Progenitor cell of endocrine pancreas (in vitro differentiated cells): Measurements from ENCODE around the gene CTCFL. TPM values are rescaled to one million over a fixed set of nuclear protein-coding genes. Genes with fewer than 3 reads are reported as not detected.

ENCODE experiments used
- DNase-seq: peaks from one replicate; pipeline ENCODE4 v3.0.0; 2021; ENCODE audit warnings: low spot score; ENCODE audit not compliant: unreplicated experiment
- H3K27ac Mint-ChIP-seq: 2 replicates; pipeline ENCODE4 v1.8.0; 2021; ENCODE audit warnings: mild to moderate bottlenecking, moderate library complexity, mixed read lengths
- H3K27me3 Mint-ChIP-seq: 2 replicates; pipeline ENCODE4 v1.8.0; 2021; ENCODE audit warnings: mixed read lengths
- H3K36me3 Mint-ChIP-seq: 2 replicates; pipeline ENCODE4 v1.8.0; 2022; ENCODE audit warnings: mixed read lengths; ENCODE audit not compliant: insufficient read depth
- H3K4me1 Mint-ChIP-seq: 2 replicates; pipeline ENCODE4 v1.8.0; 2021; ENCODE audit warnings: low read depth, mixed read lengths
- H3K4me3 Mint-ChIP-seq: 2 replicates; pipeline ENCODE4 v1.8.0; 2021; ENCODE audit warnings: low read depth, mild to moderate bottlenecking, moderate library complexity, mixed read lengths
- H3K9me3 Mint-ChIP-seq: 2 replicates; pipeline ENCODE4 v1.8.0; 2021; ENCODE audit warnings: low read depth, mixed read lengths
- CTCF ChIP-seq: fragments of 200-600 bp; sonication (generic); IDR thresholded peaks from one replicate; pipeline ENCODE4 v1.5.0; 2021; ENCODE audit warnings: antibody characterized with exemption, mild to moderate bottlenecking; ENCODE audit not compliant: unreplicated experiment
- total RNA-seq: library from RNA; stranded (reverse); gene quantifications from 2 replicates; pipeline ENCODE4 v1.2.1, GENCODE V29; 2021

The CTCFL gene
- total RNA-seq, 1 donor from 2014 or later = not detected

DNA sequence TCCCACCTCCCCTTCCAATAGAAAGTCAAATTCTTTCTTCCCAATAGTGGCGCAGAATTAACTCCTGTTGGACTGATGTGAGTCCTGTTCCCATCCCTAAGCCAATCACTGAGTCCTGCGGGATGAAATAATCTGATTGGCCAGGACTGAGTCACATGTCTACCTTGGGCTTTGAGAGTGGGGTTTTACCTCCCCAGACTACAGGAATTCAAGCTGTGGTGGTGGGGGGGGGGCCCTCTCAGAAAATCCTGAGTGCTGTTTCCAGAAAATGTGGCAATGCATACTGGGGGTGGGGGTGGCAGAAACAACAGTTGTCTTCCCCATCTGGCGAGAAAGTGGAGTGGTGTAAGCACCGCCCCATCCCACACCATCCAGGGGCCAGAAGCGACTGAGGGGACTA is 65.7 kb downstream of the CTCFL start:
- peaks cover 10% of the 10 kb centered on the region for H3K27me3 Mint-ChIP-seq
- no peak overlapping the region for H3K27ac Mint-ChIP-seq
- peaks cover 3% of the 10 kb centered on the region for H3K4me1 Mint-ChIP-seq
- no peaks in the 10 kb centered on the region for H3K9me3 Mint-ChIP-seq
- no peak for DNase-seq
- no peaks in the 10 kb centered on the region for H3K36me3 Mint-ChIP-seq
- TF ChIP-seq CTCF = no peak
- H3K4me3 Mint-ChIP-seq = no peak overlapping the region

DNA sequence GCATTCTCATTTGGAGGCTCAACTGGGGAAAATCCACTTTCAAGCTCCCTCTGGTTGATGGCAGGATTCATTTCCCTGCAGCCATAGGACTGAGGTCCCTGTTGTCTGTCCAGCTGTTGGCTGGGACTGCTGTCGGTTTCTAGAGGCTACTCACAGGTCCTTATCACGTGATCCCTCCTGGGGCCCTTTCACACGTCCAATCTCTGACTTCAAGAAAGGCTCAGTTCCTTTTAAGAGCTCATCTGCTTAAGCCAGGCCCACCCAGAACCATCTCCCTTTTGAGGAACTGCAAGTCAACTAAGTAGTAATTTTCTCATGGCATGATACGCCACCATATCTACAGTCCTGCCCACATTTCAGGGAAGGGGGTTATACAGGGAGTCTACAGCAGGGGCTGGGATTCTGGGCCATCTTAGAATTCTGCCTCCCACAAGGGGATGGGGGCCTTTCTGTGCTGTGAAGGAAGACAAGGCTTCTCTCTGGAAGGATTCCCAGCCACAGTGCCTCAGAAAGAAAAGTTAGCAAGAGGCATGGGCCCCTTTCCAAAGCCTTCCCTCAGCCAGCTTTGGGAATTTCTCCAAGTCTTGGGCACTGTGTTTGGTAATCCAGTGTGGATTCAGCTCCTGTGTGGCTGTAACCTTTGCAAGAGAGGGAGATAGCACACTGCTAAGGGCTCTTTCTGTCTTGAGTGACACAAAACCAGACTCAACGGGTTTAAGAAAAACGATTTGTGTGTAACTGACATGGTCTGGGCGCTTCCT is 66.4 kb downstream of the CTCFL start:
- no peak overlapping the region for H3K27ac Mint-ChIP-seq
- no peak overlapping the region for H3K4me3 Mint-ChIP-seq
- peaks cover 3% of the 10 kb centered on the region for H3K4me1 Mint-ChIP-seq
- no peaks in the 10 kb centered on the region for H3K9me3 Mint-ChIP-seq
- H3K36me3 Mint-ChIP-seq = no peaks in the 10 kb centered on the region
- no peak for DNase-seq
- no peak for TF ChIP-seq CTCF
- peaks cover 13% of the 10 kb centered on the region for H3K27me3 Mint-ChIP-seq

DNA sequence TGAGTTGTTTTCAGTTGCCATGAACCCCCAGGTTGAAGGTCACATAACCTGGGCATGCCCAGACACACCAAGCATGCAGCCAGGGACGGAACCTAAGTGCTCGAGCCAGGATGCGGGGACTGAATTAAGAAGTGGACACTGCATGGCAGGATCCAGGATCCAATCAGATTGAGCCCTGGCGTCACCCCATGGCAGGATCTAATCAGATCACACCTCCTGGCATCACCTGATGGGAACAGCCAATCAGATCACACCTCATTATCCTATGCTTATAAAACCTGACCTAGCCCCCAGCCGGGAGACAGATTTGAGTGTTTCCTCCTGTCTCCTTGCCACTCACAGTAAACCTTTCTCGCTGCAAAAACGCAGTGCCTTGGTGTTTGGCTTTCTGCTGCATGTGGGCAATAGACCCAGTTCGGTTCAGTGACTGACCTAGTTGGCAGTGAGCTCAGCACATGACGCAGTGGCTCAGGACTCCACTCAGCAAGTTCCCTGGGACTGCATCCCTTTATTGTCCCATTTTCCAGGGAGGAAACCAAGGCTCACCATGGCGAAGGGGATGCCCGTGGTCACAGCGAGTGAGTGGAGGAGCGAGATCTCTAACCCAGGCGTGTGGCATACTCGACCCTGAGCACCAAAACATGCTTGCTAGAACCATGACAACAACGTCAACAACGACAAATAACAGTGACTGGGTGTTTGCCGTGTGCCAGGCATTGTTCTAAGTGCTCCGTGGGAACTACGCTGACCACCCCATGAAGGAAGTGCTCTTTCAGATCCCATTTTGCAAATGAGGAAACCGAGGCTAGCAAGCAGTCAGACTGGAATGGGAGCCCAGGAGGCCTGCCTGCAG is 67.5 kb downstream of the CTCFL start:
- DNase-seq = no peak
- Mint-ChIP-seq H3K36me3 (no peaks in the 10 kb centered on the region), H3K27me3 (peaks cover 8% of the 10 kb centered on the region), H3K9me3 (no peaks in the 10 kb centered on the region), H3K4me3 (no peak overlapping the region), H3K4me1 (peaks cover 3% of the 10 kb centered on the region), H3K27ac (no peak overlapping the region)
- no peak for TF ChIP-seq CTCF

- Mint-ChIP-seq H3K27me3 (peaks cover 5% of the 10 kb centered on the region), H3K9me3 (no peaks in the 10 kb centered on the region)
- TF ChIP-seq CTCF = no peak
Observed at GRCh38 chr20:57456116-57456515, 68.8 kb downstream of the CTCFL start.

GRCh38 chr20:57455386-57455785 is 69.6 kb downstream of the CTCFL start:
- H3K27me3 Mint-ChIP-seq = peaks cover 8% of the 10 kb centered on the region
- no peak overlapping the region for H3K4me3 Mint-ChIP-seq
- no peak for TF ChIP-seq CTCF
- no peaks in the 10 kb centered on the region for H3K36me3 Mint-ChIP-seq
- DNase-seq = no peak
- no peaks in the 10 kb centered on the region for H3K9me3 Mint-ChIP-seq
- no peaks in the 10 kb centered on the region for H3K4me1 Mint-ChIP-seq
- peak overlapping the region; percentile 10 for H3K27ac Mint-ChIP-seq

More at GRCh38 chr20:57456116-57456515, 68.8 kb downstream of the CTCFL start:
- H3K4me1 Mint-ChIP-seq = peaks cover 2% of the 10 kb centered on the region
- H3K4me3 Mint-ChIP-seq = no peak overlapping the region
- H3K36me3 Mint-ChIP-seq = no peaks in the 10 kb centered on the region
- no peak overlapping the region for H3K27ac Mint-ChIP-seq
- no peak for DNase-seq
